ENCODE data around the gene RPP25L. TPM values are rescaled to one million over a fixed set of nuclear protein-coding genes. Genes with fewer than 3 reads are reported as not detected.

RPP25L gene
- polyA plus RNA-seq, 1 donor from 2014 or later: 31.4 TPM

DNA sequence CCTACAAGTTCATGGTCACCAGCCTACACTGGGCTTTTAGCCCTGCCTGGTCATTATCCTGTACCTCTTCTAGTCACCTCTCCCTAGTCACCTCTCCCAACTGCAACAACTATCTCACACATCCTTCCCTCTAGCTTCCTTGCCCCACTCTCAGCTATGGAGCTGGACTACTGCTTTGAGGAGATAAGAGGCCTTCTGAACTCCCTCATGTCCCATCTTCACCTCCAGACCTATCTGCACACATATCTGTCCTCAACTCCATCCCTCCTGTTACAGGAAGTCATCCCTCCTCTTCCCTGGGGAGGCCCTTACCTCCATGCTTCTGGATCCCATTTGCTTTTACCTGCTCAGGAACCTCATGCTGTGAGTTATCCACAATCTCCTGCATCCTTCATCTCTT lies 5.7 kb downstream of the RPP25L start:
- H3K9me2 ChIP-seq (ENCODE audit: insufficient read depth, low read length): no peaks in the 10 kb centered on the region
- H3K36me3 ChIP-seq (ENCODE audit: insufficient read depth, low read length): no peaks in the 10 kb centered on the region
- no peak overlapping the region for H3K4me2 ChIP-seq (ENCODE audit: low read length)
- H3K27ac ChIP-seq (ENCODE audit: low read length): no peak overlapping the region
- H3K27me3 ChIP-seq (ENCODE audit: insufficient read depth, low read depth, low read length): no peaks in the 10 kb centered on the region
- no peaks in the 10 kb centered on the region for H3F3A ChIP-seq (ENCODE audit: insufficient read depth, low read length, poor library complexity, severe bottlenecking)
- no peak for TF ChIP-seq RAD21 (conservative IDR thresholded peaks at IDR 0.05)
- H3K9me3 ChIP-seq (ENCODE audit: low read length): no peaks in the 10 kb centered on the region
- no peaks in the 10 kb centered on the region for H4K20me1 ChIP-seq (ENCODE audit: insufficient read depth)
- H2AFZ ChIP-seq (ENCODE audit: low read depth, low read length): no peak overlapping the region
- H3K4me3 ChIP-seq (ENCODE audit: low read length): no peak overlapping the region
- H3K79me2 ChIP-seq (replicated peaks; ENCODE audit: insufficient read depth, low read length): no peaks in the 10 kb centered on the region
- no peak overlapping the region for H3K9ac ChIP-seq (ENCODE audit: low read length)

DNA sequence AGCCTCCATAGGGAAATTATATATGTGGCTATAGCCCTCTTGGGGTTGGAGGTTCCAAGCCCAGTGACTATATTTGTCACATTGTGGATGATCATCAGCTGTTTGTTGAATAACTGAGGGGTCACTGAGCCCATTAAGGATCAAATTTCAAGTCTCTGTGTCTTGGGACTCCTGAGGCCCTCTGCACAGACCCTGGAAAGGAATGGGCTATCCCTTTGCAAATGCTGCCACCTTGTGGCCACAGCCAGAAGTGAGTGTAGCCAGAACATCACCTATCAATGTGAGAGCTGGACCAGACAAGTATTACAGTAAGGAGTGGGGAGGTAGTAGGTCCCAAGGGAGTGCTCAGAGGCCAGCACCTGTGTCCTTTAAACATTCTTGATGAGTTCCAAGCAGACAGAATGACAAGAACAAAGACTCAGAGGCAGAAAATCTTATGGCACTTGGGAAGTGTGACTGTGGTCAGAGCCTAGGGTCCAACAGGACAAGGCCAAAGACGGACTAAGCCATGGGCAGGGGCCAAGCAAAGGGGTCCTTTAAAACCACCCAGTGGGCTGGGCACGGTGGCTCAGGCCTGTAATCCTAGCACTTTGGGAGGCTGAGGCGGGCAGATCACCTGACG lies 8.2 kb downstream of the RPP25L start:
- Histone ChIP-seq H3K27ac (ENCODE audit: low read length) (no peak overlapping the region), H3F3A (ENCODE audit: insufficient read depth, low read length, poor library complexity, severe bottlenecking) (no peaks in the 10 kb centered on the region), H3K9me2 (ENCODE audit: insufficient read depth, low read length) (no peaks in the 10 kb centered on the region), H3K36me3 (ENCODE audit: insufficient read depth, low read length) (no peaks in the 10 kb centered on the region), H2AFZ (ENCODE audit: low read depth, low read length) (no peak overlapping the region), H3K27me3 (ENCODE audit: insufficient read depth, low read depth, low read length) (no peaks in the 10 kb centered on the region), H3K9ac (ENCODE audit: low read length) (no peak overlapping the region), H3K79me2 (replicated peaks; ENCODE audit: insufficient read depth, low read length) (no peaks in the 10 kb centered on the region), H4K20me1 (ENCODE audit: insufficient read depth) (no peaks in the 10 kb centered on the region), H3K4me3 (ENCODE audit: low read length) (no peak overlapping the region), H3K9me3 (ENCODE audit: low read length) (no peaks in the 10 kb centered on the region), H3K4me2 (ENCODE audit: low read length) (no peak overlapping the region)
- TF ChIP-seq MXI1 (conservative IDR thresholded peaks at IDR 0.05; ENCODE audit: poor library complexity, severe bottlenecking): no peak
- TF ChIP-seq RAD21 (conservative IDR thresholded peaks at IDR 0.05): peak; percentile 99
- TF ChIP-seq POLR2AphosphoS5 (IDR thresholded peaks at IDR 0.05): no peak
- TF ChIP-seq, protein P1, sequence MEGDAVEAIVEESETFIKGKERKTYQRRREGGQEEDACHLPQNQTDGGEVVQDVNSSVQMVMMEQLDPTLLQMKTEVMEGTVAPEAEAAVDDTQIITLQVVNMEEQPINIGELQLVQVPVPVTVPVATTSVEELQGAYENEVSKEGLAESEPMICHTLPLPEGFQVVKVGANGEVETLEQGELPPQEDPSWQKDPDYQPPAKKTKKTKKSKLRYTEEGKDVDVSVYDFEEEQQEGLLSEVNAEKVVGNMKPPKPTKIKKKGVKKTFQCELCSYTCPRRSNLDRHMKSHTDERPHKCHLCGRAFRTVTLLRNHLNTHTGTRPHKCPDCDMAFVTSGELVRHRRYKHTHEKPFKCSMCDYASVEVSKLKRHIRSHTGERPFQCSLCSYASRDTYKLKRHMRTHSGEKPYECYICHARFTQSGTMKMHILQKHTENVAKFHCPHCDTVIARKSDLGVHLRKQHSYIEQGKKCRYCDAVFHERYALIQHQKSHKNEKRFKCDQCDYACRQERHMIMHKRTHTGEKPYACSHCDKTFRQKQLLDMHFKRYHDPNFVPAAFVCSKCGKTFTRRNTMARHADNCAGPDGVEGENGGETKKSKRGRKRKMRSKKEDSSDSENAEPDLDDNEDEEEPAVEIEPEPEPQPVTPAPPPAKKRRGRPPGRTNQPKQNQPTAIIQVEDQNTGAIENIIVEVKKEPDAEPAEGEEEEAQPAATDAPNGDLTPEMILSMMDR (IDR thresholded peaks at IDR 0.05; ENCODE audit: poor library complexity, severe bottlenecking): peak; percentile 97
- TF ChIP-seq SMC3 (conservative IDR thresholded peaks at IDR 0.05; ENCODE audit: poor library complexity): peak; percentile 97

DNA sequence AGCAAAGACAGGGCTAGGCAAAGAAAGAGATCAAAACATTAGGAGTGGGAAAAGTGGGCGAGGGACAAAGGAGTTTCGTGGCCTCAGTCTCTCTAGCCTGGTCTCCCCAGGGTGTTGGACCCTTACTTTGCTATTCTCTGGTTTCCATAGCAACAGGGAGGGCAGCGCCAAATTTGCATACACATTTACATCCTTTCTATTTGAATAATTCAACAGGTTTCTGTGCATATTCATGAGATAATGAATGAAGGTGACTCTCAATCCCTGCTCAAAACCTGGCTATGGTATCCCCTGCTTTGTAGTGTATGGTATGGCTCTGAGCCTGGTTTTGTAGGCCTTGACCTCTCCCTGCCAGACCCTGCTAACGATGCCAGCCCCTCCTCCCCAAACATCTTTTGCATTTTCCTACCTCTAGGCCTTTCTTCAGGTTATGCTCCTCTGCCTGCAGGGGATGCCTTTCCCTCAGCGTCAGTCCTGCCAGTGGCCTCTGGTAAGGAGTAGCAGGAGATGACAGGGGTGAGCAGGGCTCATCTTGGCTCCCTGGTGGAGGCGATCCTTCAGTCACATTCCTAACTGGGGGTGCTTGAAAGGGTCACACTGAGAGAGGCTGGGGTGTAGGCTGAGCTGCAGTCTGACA lies 9.8 kb downstream of the RPP25L start:
- Histone ChIP-seq H3F3A (ENCODE audit: insufficient read depth, low read length, poor library complexity, severe bottlenecking) (no peaks in the 10 kb centered on the region), H3K9me3 (ENCODE audit: low read length) (no peaks in the 10 kb centered on the region), H4K20me1 (ENCODE audit: insufficient read depth) (no peaks in the 10 kb centered on the region), H3K36me3 (ENCODE audit: insufficient read depth, low read length) (no peaks in the 10 kb centered on the region), H2AFZ (ENCODE audit: low read depth, low read length) (no peak overlapping the region), H3K9ac (ENCODE audit: low read length) (peak overlapping the region; percentile 44), H3K4me3 (ENCODE audit: low read length) (peak overlapping the region; percentile 19), H3K4me2 (ENCODE audit: low read length) (peak overlapping the region; percentile 25), H3K9me2 (ENCODE audit: insufficient read depth, low read length) (no peaks in the 10 kb centered on the region), H3K27me3 (ENCODE audit: insufficient read depth, low read depth, low read length) (no peaks in the 10 kb centered on the region), H3K79me2 (replicated peaks; ENCODE audit: insufficient read depth, low read length) (no peaks in the 10 kb centered on the region), H3K27ac (ENCODE audit: low read length) (peak overlapping the region; percentile 55)
- TF ChIP-seq, protein P1 (IDR thresholded peaks at IDR 0.05; ENCODE audit: poor library complexity, severe bottlenecking): peak; percentile 17
- TF ChIP-seq EP300 (conservative IDR thresholded peaks at IDR 0.05; ENCODE audit: poor library complexity, severe bottlenecking) (no peak), EZH2 (IDR thresholded peaks at IDR 0.05; ENCODE audit: borderline replicate concordance, insufficient read depth, low read length, poor library complexity, severe bottlenecking) (no peak)
